Right atrium auricular region (tissue), 2 donors: ENCODE measurements around the gene IL13. TPM values are rescaled to one million over a fixed set of nuclear protein-coding genes. Genes with fewer than 3 reads are reported as not detected.

Experiments
- DNase-seq: peaks from one replicate; pipeline ENCODE4 v3.0.0-alpha.2; 2019; ENCODE audit warnings: low spot score
- H3K27ac ChIP-seq, 2 donors: fragments of 200-600 bp; sonication (generic); 1 replicate in 1 of 2; 2 replicates in 1 of 2; pipeline ENCODE4 v1.5.1; 2016 to 2019
- H3K27me3 ChIP-seq, 2 donors: fragments of 200-600 bp; sonication (generic); one replicate each; pipeline versions ENCODE4 v1.5.1 to v1.6.0; 2017 to 2019
- H3K36me3 ChIP-seq: fragments of 200-600 bp; sonication (generic); one replicate; pipeline ENCODE4 v1.5.1; 2016
- H3K4me1 ChIP-seq, 2 donors: fragments of 200-600 bp; sonication (generic); one replicate each; pipeline versions ENCODE4 v1.5.1 to v1.6.0; 2017 to 2019
- H3K4me3 ChIP-seq, 2 donors: fragments of 200-600 bp; sonication (generic); 1 replicate in 1 of 2; 2 replicates in 1 of 2; pipeline ENCODE4 v1.5.1; 2017 to 2019; ENCODE audit warnings: mild to moderate bottlenecking in 1 of 2, moderate library complexity in 1 of 2
- H3K9me3 ChIP-seq, 2 donors: fragments of 200-600 bp; sonication (generic); one replicate each; pipeline ENCODE4 v1.5.1; 2019
- total RNA-seq, 2 donors: library from RNA; depleted of rRNA; stranded (reverse); fragments of >200 nt; gene quantifications; one replicate each; pipeline ENCODE4 v1.1.0, GENCODE V29; 2016
- TF ChIP-seq, protein P1 (sequence below), 2 donors: fragments of 200-600 bp; sonication (generic); IDR thresholded peaks; one replicate each; pipeline ENCODE4 v1.5.1; 2019; ENCODE audit warnings: antibody characterized with exemption in 2 of 2

The IL13 gene
- total RNA-seq, 2 donors from 2014 or later: not detected

DNA sequence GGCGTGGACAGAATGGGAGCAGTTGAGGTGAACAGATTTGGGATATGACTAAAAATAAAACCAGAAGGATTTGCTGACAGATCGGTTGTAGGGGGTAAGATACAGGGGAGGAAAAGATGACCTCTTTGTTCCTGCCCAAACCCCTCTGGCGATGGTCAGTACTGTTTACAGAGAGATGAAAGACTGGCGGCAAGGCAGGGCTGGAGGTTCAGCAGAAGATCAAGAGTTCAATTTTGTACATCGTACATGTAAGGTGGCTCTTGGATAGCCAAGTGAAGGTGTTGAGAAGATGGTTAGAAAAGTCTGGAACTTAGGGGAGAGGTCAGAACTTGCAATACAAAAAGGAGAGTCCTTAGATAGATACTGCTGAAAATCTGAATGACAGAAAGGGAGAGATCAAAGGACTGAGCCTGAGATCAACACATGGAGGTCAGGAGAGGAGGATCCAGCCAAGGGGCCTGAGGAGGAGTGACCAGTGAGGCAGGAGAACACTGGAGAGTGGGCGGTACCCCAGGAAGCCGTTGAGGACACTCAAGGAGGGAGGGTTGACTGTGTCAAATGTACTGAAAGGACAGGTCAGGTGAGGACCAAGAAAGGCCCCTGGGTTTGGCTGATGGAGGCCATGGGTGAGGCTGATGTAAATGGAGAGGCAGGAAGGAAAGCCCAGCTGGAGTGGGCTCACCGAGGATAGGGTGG lies 23.0 kb downstream of the IL13 start:
- no peak overlapping the region for H3K27ac ChIP-seq
- no peak overlapping the region for H3K4me3 ChIP-seq
- H3K9me3 ChIP-seq: no peaks in the 10 kb centered on the region
- H3K36me3 ChIP-seq: no peaks in the 10 kb centered on the region
- no peaks in the 10 kb centered on the region for H3K27me3 ChIP-seq
- TF ChIP-seq, protein P1, sequence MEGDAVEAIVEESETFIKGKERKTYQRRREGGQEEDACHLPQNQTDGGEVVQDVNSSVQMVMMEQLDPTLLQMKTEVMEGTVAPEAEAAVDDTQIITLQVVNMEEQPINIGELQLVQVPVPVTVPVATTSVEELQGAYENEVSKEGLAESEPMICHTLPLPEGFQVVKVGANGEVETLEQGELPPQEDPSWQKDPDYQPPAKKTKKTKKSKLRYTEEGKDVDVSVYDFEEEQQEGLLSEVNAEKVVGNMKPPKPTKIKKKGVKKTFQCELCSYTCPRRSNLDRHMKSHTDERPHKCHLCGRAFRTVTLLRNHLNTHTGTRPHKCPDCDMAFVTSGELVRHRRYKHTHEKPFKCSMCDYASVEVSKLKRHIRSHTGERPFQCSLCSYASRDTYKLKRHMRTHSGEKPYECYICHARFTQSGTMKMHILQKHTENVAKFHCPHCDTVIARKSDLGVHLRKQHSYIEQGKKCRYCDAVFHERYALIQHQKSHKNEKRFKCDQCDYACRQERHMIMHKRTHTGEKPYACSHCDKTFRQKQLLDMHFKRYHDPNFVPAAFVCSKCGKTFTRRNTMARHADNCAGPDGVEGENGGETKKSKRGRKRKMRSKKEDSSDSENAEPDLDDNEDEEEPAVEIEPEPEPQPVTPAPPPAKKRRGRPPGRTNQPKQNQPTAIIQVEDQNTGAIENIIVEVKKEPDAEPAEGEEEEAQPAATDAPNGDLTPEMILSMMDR (IDR thresholded peaks at IDR 0.05): no peak
- DNase-seq: no peak
- no peaks in the 10 kb centered on the region for H3K4me1 ChIP-seq

DNA sequence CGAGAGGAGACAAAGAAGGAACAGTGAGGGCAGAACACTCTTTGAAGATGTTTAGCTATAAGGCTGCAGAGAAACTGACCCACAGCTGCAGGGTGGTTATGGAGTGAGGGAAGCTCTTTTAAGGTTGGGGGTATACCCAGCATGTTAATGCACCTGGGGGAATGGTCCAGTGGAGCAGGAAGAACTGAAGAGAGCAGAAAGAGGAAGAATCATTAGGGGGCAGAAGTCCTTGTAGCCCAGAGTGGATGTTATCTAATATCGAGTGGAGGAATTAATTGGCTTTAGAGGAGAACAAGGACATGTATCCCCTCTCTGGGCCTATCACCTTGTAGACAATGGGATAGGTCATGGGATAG lies 23.5 kb downstream of the IL13 start:
- no peak overlapping the region for H3K4me3 ChIP-seq
- no peaks in the 10 kb centered on the region for H3K27me3 ChIP-seq
- no peaks in the 10 kb centered on the region for H3K4me1 ChIP-seq
- H3K27ac ChIP-seq: no peak overlapping the region
- TF ChIP-seq, protein P1 (IDR thresholded peaks at IDR 0.05): no peak
- DNase-seq: no peak
- H3K9me3 ChIP-seq: no peaks in the 10 kb centered on the region
- no peaks in the 10 kb centered on the region for H3K36me3 ChIP-seq

DNA sequence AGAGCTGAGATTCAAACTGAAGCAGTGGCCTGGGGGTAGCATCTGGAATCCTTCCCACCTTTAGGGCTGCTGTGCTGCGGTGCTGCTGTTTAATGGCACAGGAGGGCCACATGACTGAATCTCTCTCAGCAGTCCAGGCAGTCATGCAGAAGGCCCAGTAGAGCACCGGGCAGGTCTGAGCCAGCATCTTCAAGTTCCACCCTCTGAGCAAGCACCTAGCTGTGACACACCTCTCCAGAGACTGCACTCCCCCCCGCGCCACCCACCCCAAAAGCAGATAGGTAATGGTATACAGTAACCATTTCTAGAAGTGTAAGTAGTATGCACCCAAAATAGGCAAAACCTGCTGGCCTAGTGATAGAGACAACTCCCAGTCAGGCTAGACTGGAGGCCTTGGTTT lies 24.0 kb downstream of the IL13 start:
- TF ChIP-seq, protein P1 (IDR thresholded peaks at IDR 0.05): no peak
- Histone ChIP-seq H3K4me3 (no peak overlapping the region), H3K27me3 (no peaks in the 10 kb centered on the region), H3K36me3 (no peaks in the 10 kb centered on the region), H3K4me1 (no peaks in the 10 kb centered on the region), H3K9me3 (no peaks in the 10 kb centered on the region), H3K27ac (no peak overlapping the region)
- no peak for DNase-seq

DNA sequence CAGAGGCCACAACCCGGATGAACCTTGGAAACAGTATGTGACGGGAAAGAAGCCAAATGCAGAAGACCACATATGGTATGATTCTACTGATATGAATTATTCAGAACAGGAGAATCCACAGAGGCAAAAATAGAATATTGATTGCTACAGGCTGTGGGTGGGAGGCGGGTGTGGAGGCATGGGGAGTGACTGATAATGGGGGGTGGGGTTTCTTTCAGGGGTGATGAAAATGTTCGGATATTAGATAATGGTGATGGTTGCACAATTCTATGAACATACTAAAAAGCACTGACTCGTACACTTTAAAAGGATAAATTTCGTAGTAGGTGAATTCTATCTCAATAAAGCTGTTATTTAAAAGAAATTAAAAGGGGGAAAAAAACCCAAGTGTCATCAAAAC lies 26.5 kb downstream of the IL13 start:
- TF ChIP-seq, protein P1 (IDR thresholded peaks at IDR 0.05): no peak
- Histone ChIP-seq H3K4me1 (no peaks in the 10 kb centered on the region), H3K27me3 (no peaks in the 10 kb centered on the region), H3K9me3 (no peaks in the 10 kb centered on the region), H3K27ac (no peak overlapping the region), H3K36me3 (no peaks in the 10 kb centered on the region), H3K4me3 (no peak overlapping the region)
- no peak for DNase-seq

DNA sequence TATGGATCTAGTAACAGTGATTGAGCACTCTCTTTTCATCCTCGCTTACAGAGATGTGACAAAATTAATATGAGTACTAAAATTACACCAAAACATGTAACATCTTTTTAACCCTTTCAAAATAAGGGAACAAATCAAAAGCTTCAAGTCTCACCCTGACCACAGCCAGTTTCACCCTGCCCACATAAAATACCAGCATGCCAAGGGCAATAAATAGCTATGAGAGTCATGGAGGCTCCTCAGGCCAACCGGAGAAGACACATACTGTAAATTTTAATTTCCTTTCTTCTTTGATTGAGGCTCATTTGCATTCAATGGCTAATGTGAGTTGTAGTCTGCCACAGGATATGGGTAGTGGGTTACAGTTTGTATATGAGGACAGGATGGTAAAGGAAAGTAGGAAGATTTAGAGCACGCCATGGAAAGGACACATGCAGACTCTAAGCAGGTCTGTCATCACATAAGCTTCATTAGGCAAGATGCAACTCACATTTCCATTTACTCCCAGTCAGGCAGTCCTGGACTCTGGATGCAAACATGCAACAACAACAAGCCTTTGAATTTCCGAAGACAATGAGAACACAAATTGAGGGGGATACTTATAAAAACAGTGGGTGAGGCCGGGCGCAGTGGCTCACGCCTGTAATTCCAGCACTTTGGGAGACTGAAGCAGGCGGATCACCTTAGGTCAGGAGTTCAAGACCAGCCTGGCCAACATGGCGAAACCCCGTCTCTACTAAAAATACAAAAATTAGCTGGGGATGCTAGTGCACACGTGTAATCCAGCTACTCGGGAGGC lies 27.1 kb downstream of the IL13 start:
- H3K4me1 ChIP-seq: no peaks in the 10 kb centered on the region
- H3K27me3 ChIP-seq: no peaks in the 10 kb centered on the region
- no peaks in the 10 kb centered on the region for H3K9me3 ChIP-seq
- no peaks in the 10 kb centered on the region for H3K36me3 ChIP-seq
- no peak overlapping the region for H3K27ac ChIP-seq
- TF ChIP-seq, protein P1 (IDR thresholded peaks at IDR 0.05): no peak
- no peak overlapping the region for H3K4me3 ChIP-seq
- DNase-seq: no peak
